HepG2 (cell line): ENCODE results near the gene TERB2. TPM values are rescaled to one million over a fixed set of nuclear protein-coding genes. Genes with fewer than 3 reads are reported as not detected.

Experiments
- ATRX ChIP-seq: sonication (generic); formaldehyde crosslinking; IDR thresholded peaks from 2 replicates; pipeline ENCODE4 v1.4.0; 2020; ENCODE audit warnings: missing genetic modification reagents, borderline replicate concordance
- CREM ChIP-seq, 2 experiments: sonication (generic) in 1 of 2; formaldehyde crosslinking in 1 of 2; IDR thresholded peaks; 2 replicates each; pipeline versions ENCODE4 v1.4.0 to v1.6.1; 2016 to 2020; ENCODE audit warnings: antibody characterized with exemption in 1 of 2, mild to moderate bottlenecking in 1 of 2, missing genetic modification reagents in 1 of 2
- EED ChIP-seq: sonication (generic); formaldehyde crosslinking; IDR thresholded peaks from 2 replicates; pipeline ENCODE4 v1.5.0; 2020; ENCODE audit warnings: mild to moderate bottlenecking, missing genetic modification reagents
- ELF3 ChIP-seq: IDR thresholded peaks from 2 replicates; pipeline ENCODE4 v1.6.1; 2016; ENCODE audit warnings: missing genetic modification reagents, missing compliant biosample characterization
- HDAC2 ChIP-seq: sonication (generic); formaldehyde crosslinking; IDR thresholded peaks from 2 replicates; pipeline ENCODE4 v1.4.0; 2020; ENCODE audit warnings: missing genetic modification reagents
- JDP2 ChIP-seq: sonication (generic); formaldehyde crosslinking; IDR thresholded peaks from 2 replicates; pipeline ENCODE4 v1.8.1; 2022; ENCODE audit warnings: missing genetic modification reagents, borderline replicate concordance
- KAT7 ChIP-seq: IDR thresholded peaks from 2 replicates; pipeline ENCODE4 v1.6.1; 2018; ENCODE audit warnings: borderline replicate concordance, missing compliant biosample characterization
- KAT8 ChIP-seq: IDR thresholded peaks from 2 replicates; pipeline ENCODE4 v1.6.1; 2016; ENCODE audit warnings: missing genetic modification reagents, missing compliant biosample characterization
- MAFF ChIP-seq: IDR thresholded peaks from 2 replicates; pipeline ENCODE4 v1.6.1; 2011; ENCODE audit warnings: low read depth, low read length, improper control_type of control experiment
- MXI1 ChIP-seq: IDR thresholded peaks from 3 replicates; pipeline ENCODE4 v1.6.1; 2012; ENCODE audit warnings: low read depth, low read length, inconsistent platforms, borderline replicate concordance
- NR2C2 ChIP-seq: sonication (generic); formaldehyde crosslinking; IDR thresholded peaks from 2 replicates; pipeline ENCODE4 v1.4.0; 2020; ENCODE audit warnings: missing genetic modification reagents, mild to moderate bottlenecking, moderate library complexity, borderline replicate concordance
- PHF20 ChIP-seq: sonication (generic); formaldehyde crosslinking; IDR thresholded peaks from 2 replicates; pipeline ENCODE4 v1.5.0; 2020; ENCODE audit warnings: mild to moderate bottlenecking, missing genetic modification reagents
- RNF2 ChIP-seq: fragments of 450-650 bp; conservative IDR thresholded peaks from 2 replicates; pipeline ENCODE4 v1.6.1; 2016; ENCODE audit warnings: low read depth
- SETDB1 ChIP-seq: sonication (generic); formaldehyde crosslinking; IDR thresholded peaks from 2 replicates; pipeline ENCODE4 v1.5.1; 2020; ENCODE audit warnings: missing genetic modification reagents, mild to moderate bottlenecking, borderline replicate concordance
- SNRNP70 ChIP-seq: fragments of 200-400 bp; formaldehyde crosslinking; IDR thresholded peaks from 2 replicates; pipeline ENCODE4 v1.6.1; 2017; ENCODE audit warnings: mild to moderate bottlenecking, low read depth, low read length, moderate library complexity
- THYN1 ChIP-seq: sonication (generic); formaldehyde crosslinking; IDR thresholded peaks from 2 replicates; pipeline ENCODE4 v1.8.1; 2023; ENCODE audit warnings: low read depth, mild to moderate bottlenecking, moderate library complexity, missing genetic modification reagents, borderline replicate concordance
- ZBTB7A ChIP-seq: sonication (generic); formaldehyde crosslinking; IDR thresholded peaks from 2 replicates; pipeline ENCODE4 v1.8.0; 2022; ENCODE audit warnings: mild to moderate bottlenecking, missing genetic modification reagents
- ZKSCAN1 ChIP-seq: fragments of 150-350 bp; IDR thresholded peaks from 2 replicates; pipeline ENCODE4 v1.6.1; 2014; ENCODE audit warnings: low read length
- ZMYM4 ChIP-seq: sonication (generic); formaldehyde crosslinking; IDR thresholded peaks from 2 replicates; pipeline ENCODE4 v1.8.1; 2023; ENCODE audit warnings: mild to moderate bottlenecking, missing genetic modification reagents
- ZNF225 ChIP-seq: sonication (generic); formaldehyde crosslinking; IDR thresholded peaks from 2 replicates; pipeline ENCODE4 v1.4.0; 2020; ENCODE audit warnings: mild to moderate bottlenecking, missing genetic modification reagents
- ZNF432 ChIP-seq: sonication (generic); formaldehyde crosslinking; IDR thresholded peaks from 2 replicates; pipeline ENCODE4 v1.5.0; 2020; ENCODE audit warnings: missing genetic modification reagents, mild to moderate bottlenecking, borderline replicate concordance
- ZNF460 ChIP-seq: sonication (generic); formaldehyde crosslinking; IDR thresholded peaks from 2 replicates; pipeline ENCODE4 v1.5.1; 2020; ENCODE audit warnings: missing genetic modification reagents, mild to moderate bottlenecking, borderline replicate concordance
- ZNF615 ChIP-seq: sonication (generic); formaldehyde crosslinking; IDR thresholded peaks from 2 replicates; pipeline ENCODE4 v1.5.0; 2020; ENCODE audit warnings: mild to moderate bottlenecking, missing genetic modification reagents, borderline replicate concordance
- ZNF678 ChIP-seq: sonication (generic); formaldehyde crosslinking; IDR thresholded peaks from 2 replicates; pipeline ENCODE4 v1.4.0; 2020; ENCODE audit warnings: mild to moderate bottlenecking, missing genetic modification reagents
- ZSCAN21 ChIP-seq: sonication (generic); formaldehyde crosslinking; IDR thresholded peaks from 2 replicates; pipeline ENCODE4 v1.8.0; 2022; ENCODE audit warnings: mild to moderate bottlenecking, missing genetic modification reagents, moderate library complexity, borderline replicate concordance
- ZSCAN31 ChIP-seq: sonication (generic); formaldehyde crosslinking; IDR thresholded peaks from 2 replicates; pipeline ENCODE4 v1.5.0; 2020; ENCODE audit warnings: low read depth, mild to moderate bottlenecking, missing genetic modification reagents
- polyA plus RNA-seq, 8 experiments: library from polyadenylated mRNA; depleted of rRNA in 3 of 8; stranded (reverse) in 7 of 8; unstranded in 1 of 8; fragments of >200 nt; fragmentation: Illumina TruSeq in 4 of 8; extraction: Trizol in 4 of 8; gene quantifications; 2 replicates each; pipeline versions ENCODE4 v1.2.1 to v1.2.3, GENCODE V29; 2011 to 2016; ENCODE audit warnings: low read depth in 4 of 8, missing spikeins in 1 of 8, mixed read lengths in 1 of 8; ENCODE audit not compliant: insufficient read depth in 1 of 8
- total RNA-seq, 5 experiments: library from RNA; depleted of rRNA; stranded (reverse); fragments of >200 nt; fragmentation: Illumina TruSeq; extraction: Trizol; gene quantifications; 2 replicates each; pipeline ENCODE4 v1.2.3, GENCODE V29; 2016; ENCODE audit warnings: low read depth in 1 of 5
- TF ChIP-seq, protein P1 (sequence below): sonication (generic); formaldehyde crosslinking; IDR thresholded peaks from 2 replicates; pipeline ENCODE4 v1.4.0; 2020; ENCODE audit warnings: missing genetic modification reagents
- TF ChIP-seq, protein P2 (sequence below): sonication (generic); formaldehyde crosslinking; conservative IDR thresholded peaks from 2 replicates; pipeline ENCODE4 v1.4.0; 2020; ENCODE audit warnings: missing genetic modification reagents

The TERB2 gene
- total and polyA plus RNA-seq, 2 of the 13 experiments (the other 11 are each of a cell fraction or from before 2014, with no cell fraction given), result not detected

DNA sequence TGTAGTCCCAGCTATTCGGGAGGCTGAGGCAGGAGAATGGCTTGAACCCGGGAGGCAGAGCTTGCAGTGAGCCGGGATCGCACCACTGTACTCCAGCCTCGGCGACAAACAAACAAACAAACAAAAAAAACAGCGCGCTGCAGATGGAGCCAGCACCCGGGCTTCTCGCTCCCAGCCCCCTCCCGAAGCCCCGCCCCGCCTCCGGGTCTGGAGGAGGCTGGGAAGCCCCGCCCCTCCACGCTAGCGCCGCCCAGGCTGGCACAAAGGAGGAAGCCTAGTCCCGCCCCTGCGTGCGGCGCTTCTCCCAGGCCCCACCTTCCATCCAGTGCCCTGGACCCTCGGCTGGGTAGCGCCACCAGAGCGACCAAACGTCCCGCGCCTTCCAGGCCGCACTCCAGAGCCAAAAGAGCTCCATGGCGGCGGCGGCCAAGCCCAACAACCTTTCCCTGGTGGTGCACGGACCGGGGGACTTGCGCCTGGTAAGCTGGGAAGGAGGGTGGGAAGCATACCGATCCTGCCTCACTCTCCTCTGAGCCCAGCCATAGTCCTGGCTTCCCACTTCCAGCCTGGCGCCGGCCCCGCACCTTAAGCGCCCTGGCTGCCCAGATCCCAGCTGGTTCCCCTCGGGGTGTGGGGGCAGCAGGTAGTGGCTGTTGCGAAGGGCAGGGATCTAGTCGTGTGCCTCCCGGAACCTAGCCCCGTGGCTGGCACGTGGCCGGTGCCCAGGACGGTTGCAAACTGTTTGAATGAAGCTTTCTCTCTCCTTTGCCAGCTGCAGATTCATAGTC, 66.6 kb downstream of the TERB2 start, which contains the start of gene SORD (continued):
- TF ChIP-seq ATRX (CRISPR knock-in tag) (no peak), ZSCAN31 (CRISPR knock-in tag) (peak; percentile 69), MAFF (no peak), PHF20 (CRISPR knock-in tag) (peak; percentile 54), ZKSCAN1 (no peak), RNF2 (peak; percentile 69; the same call in 1 of the 2 replicates), ELF3 (CRISPR knock-in tag) (peak; percentile 67), HDAC2 (no peak; the same call in 1 of the 2 replicates), MXI1 (no peak; the same call in 2 of the 3 replicates), ZNF460 (0 out of 2 replicates have a peak, but pooled peaks have one; percentile 64), THYN1 (no peak), ZNF432 (CRISPR knock-in tag) (no peak), JDP2 (CRISPR knock-in tag) (no peak), ZNF225 (CRISPR knock-in tag) (peak; percentile 83; the same call in 1 of the 2 replicates), CREM (IDR thresholded peaks at IDR 0.05) (no peak), CREM (CRISPR knock-in tag; IDR thresholded peaks at IDR 0.05) (no peak), KAT8 (CRISPR knock-in tag) (peak; percentile 38; the same call in 1 of the 2 replicates), ZNF678 (CRISPR knock-in tag) (no peak), NR2C2 (CRISPR knock-in tag) (peak; percentile 43; the same call in 1 of the 2 replicates), EED (no peak), KAT7 (CRISPR knock-in tag) (peak; percentile 81), ZBTB7A (peak; percentile 85; the same call in 1 of the 2 replicates), ZMYM4 (peak; percentile 37; the same call in 1 of the 2 replicates), SETDB1 (CRISPR knock-in tag) (peak; percentile 43; the same call in 1 of the 2 replicates), ZSCAN21 (CRISPR knock-in tag) (no peak; the same call in 1 of the 2 replicates), SNRNP70 (no peak), ZNF615 (CRISPR knock-in tag) (no peak)
- TF ChIP-seq, protein P1, sequence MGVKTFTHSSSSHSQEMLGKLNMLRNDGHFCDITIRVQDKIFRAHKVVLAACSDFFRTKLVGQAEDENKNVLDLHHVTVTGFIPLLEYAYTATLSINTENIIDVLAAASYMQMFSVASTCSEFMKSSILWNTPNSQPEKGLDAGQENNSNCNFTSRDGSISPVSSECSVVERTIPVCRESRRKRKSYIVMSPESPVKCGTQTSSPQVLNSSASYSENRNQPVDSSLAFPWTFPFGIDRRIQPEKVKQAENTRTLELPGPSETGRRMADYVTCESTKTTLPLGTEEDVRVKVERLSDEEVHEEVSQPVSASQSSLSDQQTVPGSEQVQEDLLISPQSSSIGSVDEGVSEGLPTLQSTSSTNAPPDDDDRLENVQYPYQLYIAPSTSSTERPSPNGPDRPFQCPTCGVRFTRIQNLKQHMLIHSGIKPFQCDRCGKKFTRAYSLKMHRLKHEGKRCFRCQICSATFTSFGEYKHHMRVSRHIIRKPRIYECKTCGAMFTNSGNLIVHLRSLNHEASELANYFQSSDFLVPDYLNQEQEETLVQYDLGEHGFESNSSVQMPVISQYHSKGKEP, result 0 out of 2 replicates have a peak, but pooled peaks have one; percentile 57
- TF ChIP-seq, protein P2, sequence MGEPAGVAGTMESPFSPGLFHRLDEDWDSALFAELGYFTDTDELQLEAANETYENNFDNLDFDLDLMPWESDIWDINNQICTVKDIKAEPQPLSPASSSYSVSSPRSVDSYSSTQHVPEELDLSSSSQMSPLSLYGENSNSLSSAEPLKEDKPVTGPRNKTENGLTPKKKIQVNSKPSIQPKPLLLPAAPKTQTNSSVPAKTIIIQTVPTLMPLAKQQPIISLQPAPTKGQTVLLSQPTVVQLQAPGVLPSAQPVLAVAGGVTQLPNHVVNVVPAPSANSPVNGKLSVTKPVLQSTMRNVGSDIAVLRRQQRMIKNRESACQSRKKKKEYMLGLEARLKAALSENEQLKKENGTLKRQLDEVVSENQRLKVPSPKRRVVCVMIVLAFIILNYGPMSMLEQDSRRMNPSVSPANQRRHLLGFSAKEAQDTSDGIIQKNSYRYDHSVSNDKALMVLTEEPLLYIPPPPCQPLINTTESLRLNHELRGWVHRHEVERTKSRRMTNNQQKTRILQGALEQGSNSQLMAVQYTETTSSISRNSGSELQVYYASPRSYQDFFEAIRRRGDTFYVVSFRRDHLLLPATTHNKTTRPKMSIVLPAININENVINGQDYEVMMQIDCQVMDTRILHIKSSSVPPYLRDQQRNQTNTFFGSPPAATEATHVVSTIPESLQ, result no peak
